Measurements from ENCODE around the gene NIT1.

DNA sequence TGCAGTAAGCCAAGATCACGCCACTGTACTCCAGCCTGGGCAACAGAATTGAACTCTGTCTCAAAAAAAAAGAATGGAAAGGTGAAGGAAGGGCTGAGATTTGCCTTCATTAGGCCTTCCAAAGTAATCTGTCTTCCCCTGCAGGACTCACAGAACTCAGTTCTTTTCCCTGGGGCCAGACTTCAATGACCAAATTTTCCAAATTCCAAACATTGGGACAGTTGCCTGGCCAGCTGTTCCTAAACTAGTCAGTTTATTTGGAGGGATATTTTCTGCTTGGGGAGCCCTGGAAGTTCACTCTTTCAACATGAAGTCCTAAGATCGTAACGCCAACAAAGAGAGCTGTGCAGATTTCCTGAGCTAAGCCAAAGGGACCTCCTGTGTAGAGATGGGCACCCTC is 20.0 kb downstream of the NIT1 start:
- TF ChIP-seq, protein P1, sequence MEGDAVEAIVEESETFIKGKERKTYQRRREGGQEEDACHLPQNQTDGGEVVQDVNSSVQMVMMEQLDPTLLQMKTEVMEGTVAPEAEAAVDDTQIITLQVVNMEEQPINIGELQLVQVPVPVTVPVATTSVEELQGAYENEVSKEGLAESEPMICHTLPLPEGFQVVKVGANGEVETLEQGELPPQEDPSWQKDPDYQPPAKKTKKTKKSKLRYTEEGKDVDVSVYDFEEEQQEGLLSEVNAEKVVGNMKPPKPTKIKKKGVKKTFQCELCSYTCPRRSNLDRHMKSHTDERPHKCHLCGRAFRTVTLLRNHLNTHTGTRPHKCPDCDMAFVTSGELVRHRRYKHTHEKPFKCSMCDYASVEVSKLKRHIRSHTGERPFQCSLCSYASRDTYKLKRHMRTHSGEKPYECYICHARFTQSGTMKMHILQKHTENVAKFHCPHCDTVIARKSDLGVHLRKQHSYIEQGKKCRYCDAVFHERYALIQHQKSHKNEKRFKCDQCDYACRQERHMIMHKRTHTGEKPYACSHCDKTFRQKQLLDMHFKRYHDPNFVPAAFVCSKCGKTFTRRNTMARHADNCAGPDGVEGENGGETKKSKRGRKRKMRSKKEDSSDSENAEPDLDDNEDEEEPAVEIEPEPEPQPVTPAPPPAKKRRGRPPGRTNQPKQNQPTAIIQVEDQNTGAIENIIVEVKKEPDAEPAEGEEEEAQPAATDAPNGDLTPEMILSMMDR (IDR thresholded peaks at IDR 0.05) = no peak
- TF ChIP-seq POLR2A (IDR thresholded peaks at IDR 0.05) = no peak

Measured in thyroid gland (tissue), 4 donors.